Activated T-cell treated with anti-CD3 and anti-CD28 coated beads, Interleukin-2, amount 50 U/mL, for 72 hours (primary cell): ENCODE results near the gene DPF3. TPM values are rescaled to one million over a fixed set of nuclear protein-coding genes. Genes with fewer than 3 reads are reported as not detected.

Source experiments
- ATAC-seq, 2 donors: fragments of 150-1000 bp; cut with Tn5 transposase; replicated peaks in 1 of 2; 2 replicates each; pipeline ENCODE4 v1.10.0; 2021; ENCODE audit warnings: moderate library complexity in 2 of 2, mild to moderate bottlenecking in 1 of 2
- DNase-seq, 2 donors: peaks; one replicate each; pipeline ENCODE4 v3.0.0; 2021 to 2022; ENCODE audit warnings: mixed read lengths in 1 of 2
- H3K27ac Mint-ChIP-seq: one replicate; pipeline ENCODE4 v1.8.0; 2022; ENCODE audit warnings: mild to moderate bottlenecking, moderate library complexity, mixed read lengths
- H3K27me3 Mint-ChIP-seq: one replicate; pipeline ENCODE4 v1.8.0; 2022; ENCODE audit warnings: low read depth, mixed read lengths
- H3K36me3 Mint-ChIP-seq, 2 donors: one replicate each; pipeline ENCODE4 v1.8.0; 2022; ENCODE audit warnings: mixed read lengths in 2 of 2, mild to moderate bottlenecking in 1 of 2; ENCODE audit not compliant: insufficient read depth in 2 of 2
- H3K4me1 Mint-ChIP-seq: one replicate; pipeline ENCODE4 v1.8.0; 2022; ENCODE audit warnings: low read depth, mixed read lengths
- H3K4me3 Mint-ChIP-seq, 2 donors: one replicate each; pipeline ENCODE4 v1.8.0; 2022; ENCODE audit warnings: mild to moderate bottlenecking in 2 of 2, mixed read lengths in 2 of 2, moderate library complexity in 2 of 2
- H3K9me3 Mint-ChIP-seq, 2 donors: one replicate each; pipeline ENCODE4 v1.8.0; 2022; ENCODE audit warnings: mixed read lengths in 2 of 2
- total RNA-seq, 2 donors: library from RNA; stranded (reverse); gene quantifications; one replicate each; pipeline ENCODE4 v1.2.3, GENCODE V29; 2022

Gene DPF3
- total RNA-seq, 2 donors from 2014 or later = 0.23 to 0.62 TPM

DNA sequence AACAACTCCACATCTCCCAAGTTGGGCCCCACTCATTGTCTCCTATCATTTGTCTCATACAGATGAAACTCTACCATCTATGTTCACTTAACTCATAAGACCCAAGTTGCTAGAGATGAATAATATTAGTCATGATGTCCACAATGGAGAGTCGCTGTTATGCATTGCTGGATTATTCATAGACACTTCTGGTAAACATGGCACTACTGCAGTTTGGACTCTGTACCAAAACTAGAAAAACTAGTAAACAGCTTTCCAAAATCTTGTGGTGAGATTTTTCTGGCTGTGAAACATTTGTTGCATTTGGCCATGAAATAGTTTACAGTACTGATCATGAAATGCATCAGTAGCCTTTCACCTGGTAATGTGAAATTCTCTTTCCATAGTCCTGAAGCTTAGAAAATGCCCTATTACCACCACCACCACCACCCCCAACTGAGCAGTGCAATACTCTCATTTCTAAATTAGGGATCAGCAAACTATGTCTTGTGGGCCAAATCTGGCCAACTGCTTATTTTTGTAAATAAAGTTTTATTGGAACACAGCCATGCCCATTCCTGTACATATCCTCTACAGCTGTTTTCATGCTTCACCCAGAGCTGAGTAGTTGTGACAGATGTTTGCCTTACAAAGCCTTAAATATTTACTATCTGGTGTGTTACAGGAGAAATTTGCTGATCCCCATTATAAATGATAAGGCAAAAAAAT, 236.5 kb downstream of the DPF3 start:
- no peaks in the 10 kb centered on the region for H3K36me3 Mint-ChIP-seq
- H3K27me3 Mint-ChIP-seq = peaks cover 8% of the 10 kb centered on the region
- no peak for ATAC-seq
- H3K27ac Mint-ChIP-seq = no peak overlapping the region
- H3K4me3 Mint-ChIP-seq = no peak overlapping the region
- H3K4me1 Mint-ChIP-seq = no peaks in the 10 kb centered on the region
- no peak for DNase-seq
- no peaks in the 10 kb centered on the region for H3K9me3 Mint-ChIP-seq

DNA sequence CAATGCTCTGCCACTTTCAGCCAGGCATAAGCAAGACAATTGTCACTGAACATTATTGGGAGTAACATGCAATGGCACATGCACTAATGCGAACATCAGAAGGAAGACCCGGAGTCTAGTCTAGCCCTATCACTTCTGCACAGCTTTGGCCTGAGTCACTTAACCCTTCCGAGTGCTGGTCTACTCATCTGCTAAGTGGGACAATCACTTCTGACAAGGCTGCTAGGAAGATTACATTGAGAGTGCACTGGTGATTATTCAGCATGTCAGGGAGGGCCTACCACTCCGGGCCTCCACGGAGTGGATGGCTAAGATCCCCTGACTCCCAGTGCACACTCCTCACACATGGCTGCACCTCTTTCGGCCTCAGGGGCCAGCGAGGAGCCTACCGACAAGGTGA, 240.9 kb downstream of the DPF3 start:
- Mint-ChIP-seq H3K4me3 (no peak overlapping the region), H3K27me3 (peaks cover 8% of the 10 kb centered on the region), H3K9me3 (no peaks in the 10 kb centered on the region), H3K27ac (no peak overlapping the region), H3K4me1 (no peaks in the 10 kb centered on the region), H3K36me3 (no peaks in the 10 kb centered on the region)
- DNase-seq = no peak
- no peak for ATAC-seq

DNA sequence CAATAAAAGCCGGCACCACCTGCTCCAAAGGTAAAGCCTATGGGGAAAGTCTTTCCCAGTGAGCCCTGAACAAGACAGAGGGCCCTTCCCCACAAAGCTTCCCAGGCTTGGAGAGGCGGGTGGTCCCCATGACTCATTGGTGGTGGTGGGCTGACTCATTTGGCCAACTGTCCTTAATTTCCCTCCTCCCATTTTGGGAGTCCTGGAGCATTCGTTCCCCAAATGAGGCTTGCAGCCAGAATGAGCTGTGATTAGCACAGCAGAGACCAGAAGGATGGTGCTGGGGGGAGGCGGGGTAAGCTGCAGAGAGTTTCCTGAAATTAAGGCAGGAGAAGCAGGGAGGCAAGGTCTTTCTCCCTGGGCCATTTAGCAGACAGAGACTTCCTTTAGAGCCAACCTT, 241.7 kb downstream of the DPF3 start:
- peaks cover 8% of the 10 kb centered on the region for H3K27me3 Mint-ChIP-seq
- ATAC-seq (no peak), DNase-seq (no peak)

DNA sequence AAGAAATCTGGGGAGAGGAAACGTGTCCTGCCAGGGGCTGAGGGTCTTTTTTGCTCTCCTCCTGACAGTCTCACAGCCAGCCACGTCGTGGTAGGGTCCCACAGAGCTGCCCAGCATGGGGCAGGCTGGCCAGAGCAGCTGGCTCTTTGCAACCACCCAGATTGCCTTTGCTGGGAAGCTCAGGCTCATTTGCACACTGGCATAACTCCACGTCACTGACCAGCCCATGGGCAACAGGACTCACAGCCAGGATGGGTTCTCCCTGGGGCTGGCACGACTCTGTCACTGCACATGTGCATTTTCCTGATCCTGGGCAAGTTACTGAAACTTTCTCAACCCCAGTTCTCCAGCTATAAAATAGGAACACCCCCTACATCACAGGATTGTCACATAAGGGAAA, 242.2 kb downstream of the DPF3 start:
- no peaks in the 10 kb centered on the region for H3K9me3 Mint-ChIP-seq
- ATAC-seq = no peak

More for the DNA sequence above, 241.7 kb downstream of the DPF3 start:
- no peaks in the 10 kb centered on the region for H3K9me3 Mint-ChIP-seq
- no peak overlapping the region for H3K27ac Mint-ChIP-seq
- no peak overlapping the region for H3K4me3 Mint-ChIP-seq
- no peaks in the 10 kb centered on the region for H3K36me3 Mint-ChIP-seq
- H3K4me1 Mint-ChIP-seq = no peaks in the 10 kb centered on the region

DNA sequence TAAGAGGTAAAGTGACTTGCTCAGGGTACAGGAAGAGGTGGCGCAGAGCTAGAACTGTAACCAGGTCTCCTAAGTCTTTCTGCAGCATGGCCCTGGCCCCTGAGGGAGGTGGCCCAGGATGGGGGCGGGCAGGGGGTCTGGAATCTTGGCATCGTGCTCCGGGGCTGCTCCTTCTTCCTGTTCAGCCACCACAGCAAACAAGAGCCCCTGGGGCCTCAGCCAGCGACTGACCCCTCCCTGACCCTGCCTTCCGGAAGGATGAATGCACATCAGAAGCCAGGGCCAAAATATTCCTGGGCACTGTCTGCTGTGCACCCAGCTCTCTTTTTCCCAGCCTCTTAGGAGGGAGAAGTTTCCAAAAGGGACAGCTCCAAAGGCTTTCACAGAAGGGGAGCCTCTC, 242.8 kb downstream of the DPF3 start:
- no peak overlapping the region for H3K4me3 Mint-ChIP-seq
- no peaks in the 10 kb centered on the region for H3K4me1 Mint-ChIP-seq
- no peak overlapping the region for H3K27ac Mint-ChIP-seq
- no peaks in the 10 kb centered on the region for H3K9me3 Mint-ChIP-seq
- ATAC-seq = no peak
- H3K36me3 Mint-ChIP-seq = no peaks in the 10 kb centered on the region
- peaks cover 3% of the 10 kb centered on the region for H3K27me3 Mint-ChIP-seq
- no peak for DNase-seq

More for the DNA sequence above, 242.2 kb downstream of the DPF3 start:
- H3K27ac Mint-ChIP-seq = no peak overlapping the region
- H3K4me3 Mint-ChIP-seq = no peak overlapping the region
- no peaks in the 10 kb centered on the region for H3K36me3 Mint-ChIP-seq
- peaks cover 8% of the 10 kb centered on the region for H3K27me3 Mint-ChIP-seq
- no peaks in the 10 kb centered on the region for H3K4me1 Mint-ChIP-seq
- DNase-seq = no peak

DNA sequence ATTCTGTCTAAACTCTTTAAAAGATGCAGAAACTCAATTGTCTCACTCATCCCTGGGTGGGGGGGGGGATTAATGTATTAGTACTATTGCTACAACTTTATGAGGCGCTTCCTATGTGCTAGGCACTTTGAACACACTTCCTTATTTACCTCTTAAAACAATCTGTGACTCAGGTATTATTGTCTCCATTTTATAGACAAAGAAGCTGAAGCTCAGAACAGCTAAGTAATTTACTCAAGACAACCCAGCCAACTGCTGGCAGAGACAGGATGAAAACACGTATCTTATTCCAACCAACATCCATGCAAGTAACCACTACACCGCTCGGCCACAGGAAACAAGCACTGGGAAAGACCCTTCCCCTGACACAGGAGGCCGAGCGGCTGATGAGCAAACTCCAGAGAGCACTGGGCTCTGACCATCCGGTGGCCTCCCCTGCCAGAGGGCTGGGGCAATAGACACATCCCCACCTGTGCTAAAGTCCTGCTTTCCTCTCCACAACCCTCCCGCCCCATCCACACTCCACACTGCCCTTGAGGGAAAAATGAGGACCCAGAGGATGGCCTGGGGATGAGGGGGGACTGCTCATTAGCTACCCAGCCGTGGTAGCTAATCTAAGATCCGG, 244.2 kb downstream of the DPF3 start:
- H3K4me3 Mint-ChIP-seq = no peak overlapping the region
- no peak for ATAC-seq

DNA sequence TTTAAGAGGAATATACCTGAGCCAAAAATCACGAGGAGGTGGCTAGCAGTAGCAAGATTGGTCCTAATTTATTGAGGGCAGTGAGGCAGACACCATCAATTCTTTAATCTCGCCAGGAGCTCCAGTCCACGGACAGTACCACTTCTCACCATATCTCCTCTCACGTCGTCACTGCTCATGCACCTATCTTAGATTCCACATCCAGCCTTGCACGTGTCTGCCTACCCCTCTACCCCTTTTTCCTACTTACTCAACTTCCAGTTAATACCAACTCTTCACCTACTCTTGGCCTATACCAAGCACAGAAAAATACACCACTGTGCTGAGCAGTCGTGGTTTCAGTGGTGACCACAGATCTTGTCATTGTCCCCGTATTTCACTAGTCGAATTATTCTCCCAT, 246.1 kb downstream of the DPF3 start:
- Mint-ChIP-seq H3K4me1 (no peaks in the 10 kb centered on the region), H3K36me3 (no peaks in the 10 kb centered on the region), H3K27ac (no peak overlapping the region), H3K9me3 (peaks cover 0 to 1% of the 10 kb centered on the region in 2 donors), H3K4me3 (no peak overlapping the region), H3K27me3 (no peaks in the 10 kb centered on the region)
- DNase-seq = no peak
- no peak for ATAC-seq

More for the DNA sequence above, 244.2 kb downstream of the DPF3 start:
- DNase-seq = no peak
- H3K9me3 Mint-ChIP-seq = no peaks in the 10 kb centered on the region
- H3K4me1 Mint-ChIP-seq = no peaks in the 10 kb centered on the region
- no peaks in the 10 kb centered on the region for H3K27me3 Mint-ChIP-seq
- H3K36me3 Mint-ChIP-seq = no peaks in the 10 kb centered on the region
- no peak overlapping the region for H3K27ac Mint-ChIP-seq

DNA sequence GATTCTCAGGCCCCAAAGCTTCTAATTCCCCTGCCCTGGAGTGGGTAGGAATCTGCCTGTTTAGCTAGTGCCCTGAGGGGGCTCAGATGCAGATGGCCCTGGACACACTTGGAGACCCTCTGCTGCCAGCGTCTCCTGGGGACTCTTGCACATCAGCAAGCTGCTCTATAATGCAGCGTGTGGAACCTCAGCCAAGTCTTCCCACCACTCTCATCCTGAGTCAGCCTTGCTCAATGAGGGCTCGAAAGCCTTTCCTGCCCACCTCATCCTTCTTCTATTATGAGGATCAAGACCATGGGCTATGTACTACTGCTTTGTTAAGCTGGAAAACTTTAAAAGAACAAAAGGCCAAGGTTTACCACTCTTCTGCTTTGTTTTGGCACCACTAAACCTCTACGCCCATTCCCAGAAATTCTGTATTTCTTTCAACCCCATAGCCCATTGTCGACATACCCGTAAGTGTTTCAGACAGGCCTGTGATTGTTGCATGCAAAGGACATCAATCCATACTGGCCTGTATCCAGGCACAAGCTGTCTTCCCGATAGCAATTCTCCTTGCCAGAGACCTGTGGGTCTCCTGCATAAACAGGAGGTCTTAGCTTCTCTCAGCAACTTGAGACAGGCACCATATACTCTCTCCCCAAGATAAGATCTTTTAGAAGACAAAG, 246.9 kb downstream of the DPF3 start:
- Mint-ChIP-seq H3K9me3 (peaks cover 0 to 1% of the 10 kb centered on the region in 2 donors), H3K27me3 (no peaks in the 10 kb centered on the region), H3K4me1 (no peaks in the 10 kb centered on the region), H3K4me3 (no peak overlapping the region), H3K36me3 (no peaks in the 10 kb centered on the region), H3K27ac (no peak overlapping the region)
- DNase-seq = no peak
- no peak for ATAC-seq

DNA sequence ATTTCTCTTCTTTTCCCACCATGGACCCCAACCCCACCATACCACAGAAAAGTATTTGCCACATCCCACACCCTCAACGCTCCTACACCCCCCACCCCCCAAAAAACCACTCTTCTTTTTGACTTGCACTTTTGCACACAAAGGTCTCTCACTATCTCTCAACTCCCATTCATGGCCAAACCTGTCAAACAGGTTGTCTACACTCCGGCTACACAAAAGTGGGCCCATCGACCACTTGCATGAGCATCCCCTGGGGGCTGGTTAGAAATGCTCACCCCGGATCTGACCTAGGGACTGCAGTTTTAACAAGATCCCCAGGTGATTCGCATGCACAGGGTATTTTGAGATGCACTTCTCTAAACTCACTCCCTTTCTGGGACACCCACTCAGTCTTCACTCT, 248.2 kb downstream of the DPF3 start:
- H3K36me3 Mint-ChIP-seq = no peaks in the 10 kb centered on the region
- ATAC-seq (no peak), DNase-seq (no peak)
- H3K27ac Mint-ChIP-seq = no peak overlapping the region
- no peaks in the 10 kb centered on the region for H3K27me3 Mint-ChIP-seq
- no peaks in the 10 kb centered on the region for H3K4me1 Mint-ChIP-seq
- no peak overlapping the region for H3K4me3 Mint-ChIP-seq
- peaks cover 0 to 1% of the 10 kb centered on the region in 2 donors for H3K9me3 Mint-ChIP-seq

DNA sequence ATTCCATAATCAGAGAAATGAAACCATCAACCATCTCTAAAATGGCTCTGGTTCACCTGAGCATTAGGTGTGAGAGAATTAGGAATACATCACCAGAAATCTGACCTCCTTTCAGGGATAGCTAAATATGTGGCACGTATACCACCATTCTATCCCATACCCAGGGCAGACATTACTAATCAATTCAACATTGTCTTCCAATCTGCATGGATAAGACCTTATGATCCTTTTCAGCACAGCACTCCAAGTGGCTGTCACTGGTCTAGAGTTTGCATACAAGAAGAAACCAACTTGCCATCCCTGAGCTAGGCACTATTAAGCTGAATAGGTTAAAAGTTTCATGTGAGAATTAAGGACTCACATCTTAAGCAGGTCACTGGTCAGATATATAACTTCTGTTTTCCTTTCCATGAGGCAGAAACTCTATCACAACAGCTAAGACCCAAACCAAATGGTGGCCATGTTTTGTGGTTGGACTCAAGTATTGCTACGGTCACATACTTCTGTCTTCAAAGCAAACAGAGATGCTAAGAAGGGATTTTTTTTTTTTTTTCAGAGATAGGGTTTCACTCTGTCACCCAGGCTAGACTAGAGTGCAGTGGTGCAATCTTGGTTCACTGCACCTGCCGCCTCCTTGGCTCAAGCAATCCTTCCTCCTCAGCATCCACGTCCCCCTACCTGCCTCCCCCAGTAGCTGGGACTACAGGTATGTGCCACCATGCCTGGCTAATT, 249.0 kb downstream of the DPF3 start:
- H3K4me1 Mint-ChIP-seq = no peaks in the 10 kb centered on the region
- no peak overlapping the region for H3K4me3 Mint-ChIP-seq
- no peaks in the 10 kb centered on the region for H3K27me3 Mint-ChIP-seq
- ATAC-seq (no peak), DNase-seq (no peak)
- no peak overlapping the region for H3K27ac Mint-ChIP-seq
- no peaks in the 10 kb centered on the region for H3K36me3 Mint-ChIP-seq
- H3K9me3 Mint-ChIP-seq = peaks cover 0 to 1% of the 10 kb centered on the region in 2 donors

DNA sequence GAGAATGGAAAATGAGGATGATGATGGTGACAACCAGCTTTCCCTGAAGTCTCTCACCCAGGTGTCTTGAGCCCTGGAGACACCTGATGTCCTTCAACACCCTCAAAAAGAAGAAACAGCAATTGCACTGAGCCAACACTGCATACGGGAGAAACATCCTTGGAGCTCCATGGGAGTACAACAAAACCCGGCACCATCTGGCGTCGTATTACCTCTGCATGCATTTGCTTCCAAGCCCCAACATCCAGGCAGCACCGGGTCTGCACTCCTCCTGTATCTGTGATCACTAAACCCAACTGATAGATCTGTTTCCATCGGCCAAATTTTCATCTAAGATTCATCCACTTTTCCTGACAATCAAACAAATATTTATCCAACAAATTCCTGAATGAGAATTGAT, 249.9 kb downstream of the DPF3 start:
- ATAC-seq (no peak), DNase-seq (no peak)
- Mint-ChIP-seq H3K27me3 (no peaks in the 10 kb centered on the region), H3K27ac (no peak overlapping the region), H3K4me3 (no peak overlapping the region), H3K4me1 (no peaks in the 10 kb centered on the region), H3K9me3 (peaks cover 0 to 1% of the 10 kb centered on the region in 2 donors), H3K36me3 (peaks cover 0 to 2% of the 10 kb centered on the region in 2 donors)

DNA sequence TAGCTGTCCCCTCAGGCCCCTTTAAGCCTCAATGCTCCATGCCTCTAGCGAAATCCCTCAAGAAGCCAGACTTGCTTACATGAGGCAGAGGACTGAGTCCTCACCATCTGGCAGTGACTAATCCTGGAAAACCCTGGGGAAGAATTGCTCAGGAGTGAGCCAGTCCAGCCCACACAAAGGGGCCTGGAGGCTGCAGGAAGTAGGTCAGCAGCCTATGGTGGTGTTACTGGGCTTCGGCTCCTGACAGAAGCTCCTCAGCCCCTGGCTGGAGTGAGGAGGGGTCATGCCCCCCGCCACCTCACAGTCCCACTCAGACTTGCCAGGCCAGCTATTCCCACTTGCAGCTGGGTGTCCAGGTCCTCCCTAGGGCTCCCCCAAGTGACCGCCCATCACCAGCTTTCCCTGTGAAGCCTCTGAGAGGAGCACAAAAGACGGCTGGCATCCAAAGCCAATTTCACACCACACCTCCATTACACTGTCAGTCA, 250.5 kb downstream of the DPF3 start:
- Mint-ChIP-seq H3K27me3 (no peaks in the 10 kb centered on the region), H3K4me1 (no peaks in the 10 kb centered on the region), H3K4me3 (no peak overlapping the region), H3K9me3 (peaks cover 0 to 1% of the 10 kb centered on the region in 2 donors), H3K36me3 (peaks cover 0 to 4% of the 10 kb centered on the region in 2 donors), H3K27ac (no peak overlapping the region)
- ATAC-seq = no peak
- no peak for DNase-seq
